ENCODE measurements around the gene PRKCI.
"Not testable (repeated sequence)": the region's sequence is repeated elsewhere in the genome, so short reads cannot be mapped to it uniquely, and the experiment has no call there.

The PRKCI gene

GRCh38 chr3:170301405-170301804 lies 79.2 kb downstream of the PRKCI start:
- no peak for DNase-seq

GRCh38 chr3:170302008-170302407 lies 79.8 kb downstream of the PRKCI start:
- DNase-seq: no peak

- DNase-seq: no peak
These were observed 83.8 kb downstream of the PRKCI start for GRCh38 chr3:170306015-170306414.

GRCh38 chr3:170307671-170308405 lies 85.6 kb downstream of the PRKCI start:
- DNase-seq: no peak

GRCh38 chr3:170309046-170309445 lies 86.8 kb downstream of the PRKCI start:
- DNase-seq: no peak

GRCh38 chr3:170317954-170318353 lies 95.7 kb downstream of the PRKCI start:
- no peak for DNase-seq

GRCh38 chr3:170320461-170321121 lies 98.4 kb downstream of the PRKCI start:
- no peak for DNase-seq

- no peak for DNase-seq
These were observed 99.3 kb downstream of the PRKCI start for GRCh38 chr3:170321321-170322034.

- DNase-seq: no peak
These were observed 100.5 kb downstream of the PRKCI start for GRCh38 chr3:170322566-170323269.

GRCh38 chr3:170323331-170323730 lies 101.1 kb downstream of the PRKCI start:
- no peak for DNase-seq

GRCh38 chr3:170324962-170325361 lies 102.7 kb downstream of the PRKCI start:
- DNase-seq: no peak

- no peak for DNase-seq
These were observed 105.0 kb downstream of the PRKCI start for GRCh38 chr3:170327040-170327808.

- DNase-seq: not testable (repeated sequence)
These were observed 105.8 kb downstream of the PRKCI start for GRCh38 chr3:170327868-170328548.

- DNase-seq: no peak
These were observed 108.1 kb downstream of the PRKCI start for GRCh38 chr3:170330366-170330765.

- DNase-seq: no peak
These were observed 108.9 kb downstream of the PRKCI start for GRCh38 chr3:170331143-170331542.

GRCh38 chr3:170337420-170337819 lies 115.2 kb downstream of the PRKCI start:
- DNase-seq: no peak

- DNase-seq: no peak
These were observed 116.6 kb downstream of the PRKCI start for GRCh38 chr3:170338690-170339340.

- not testable (repeated sequence) for DNase-seq
These were observed 120.0 kb downstream of the PRKCI start for GRCh38 chr3:170342273-170342672.

- not testable (repeated sequence) for DNase-seq
These were observed 121.6 kb downstream of the PRKCI start for GRCh38 chr3:170343859-170344258.

- no peak for DNase-seq
These were observed 122.7 kb downstream of the PRKCI start for GRCh38 chr3:170344971-170345370.

Measured in activated effector memory CD4-positive, alpha-beta T cell treated with anti-CD3 and anti-CD28 coated beads, Interleukin-2, amount 50 U/mL, for 16 hours (primary cell).